GM21723 (cell line): ENCODE results near the gene SEC63.
"Not testable (repeated sequence)": the region's sequence is repeated elsewhere in the genome, so short reads cannot be mapped to it uniquely, and the experiment has no call there.

Experiments used
- ATAC-seq: cut with Tn5 transposase; IDR thresholded peaks from one replicate; pipeline ENCODE4 v1.9.1; 2021; ENCODE audit warnings: mild to moderate bottlenecking, moderate library complexity; ENCODE audit not compliant: unreplicated experiment

SEC63 gene

DNA sequence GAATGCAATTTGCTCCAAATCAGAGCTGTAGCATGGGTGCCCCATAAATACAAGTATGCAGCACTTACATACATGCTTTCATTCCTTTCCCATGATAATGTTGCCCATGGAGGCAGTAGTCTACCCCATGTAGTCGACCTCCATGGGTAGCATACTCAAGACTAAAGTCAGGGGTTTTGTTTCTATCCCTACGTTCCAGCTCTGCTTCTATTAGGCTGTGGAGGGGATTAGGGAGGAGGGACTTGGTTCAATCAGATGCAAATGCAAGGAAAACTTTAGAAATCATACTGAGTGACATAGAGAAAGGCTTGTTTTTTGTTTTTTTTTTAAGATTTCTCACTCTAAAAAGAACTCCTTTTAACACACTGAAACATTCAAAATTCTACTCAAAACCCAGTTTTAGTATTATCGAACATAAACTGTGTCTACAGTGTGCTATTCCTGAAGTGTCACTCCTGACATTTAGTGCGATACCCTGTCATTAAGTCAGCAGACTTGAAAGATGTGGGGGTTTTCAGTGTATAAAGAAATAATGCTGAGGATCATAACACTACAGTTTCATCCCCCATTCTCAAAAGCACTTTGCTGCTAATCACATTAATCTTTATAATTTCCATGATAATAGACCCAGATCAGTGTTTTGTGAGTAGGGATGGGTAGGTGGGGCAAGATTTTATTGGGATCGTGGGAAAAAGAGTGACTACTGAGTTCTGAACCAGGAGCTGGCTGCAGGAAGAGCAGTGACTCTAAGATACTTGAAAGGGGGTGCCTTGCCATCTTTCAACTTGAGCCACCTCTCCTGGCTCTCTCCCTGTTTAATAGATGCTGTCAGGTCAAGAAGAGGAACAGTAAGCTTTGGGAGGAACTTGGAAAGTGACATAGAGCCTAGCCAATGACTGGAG is 93.5 kb downstream of the SEC63 start:
- no peak for ATAC-seq

DNA sequence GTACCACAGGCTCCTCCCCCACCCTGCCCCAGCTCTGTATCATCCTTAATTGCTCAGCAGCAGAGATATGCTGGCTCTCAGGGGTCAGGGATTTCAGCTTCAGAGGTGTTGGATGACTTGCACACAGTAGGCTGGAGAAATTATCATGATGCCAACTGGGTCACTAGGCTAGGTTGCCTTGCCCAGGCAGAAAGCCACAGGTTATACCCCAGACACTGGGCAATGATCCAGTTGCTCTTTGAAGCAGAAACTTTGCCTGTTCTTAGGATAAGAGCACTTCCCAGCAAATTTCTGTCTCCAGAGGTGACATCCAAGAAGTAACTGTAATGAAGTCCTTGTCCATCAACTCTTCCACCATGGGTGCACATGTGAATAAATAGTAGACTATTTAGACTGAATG is 95.6 kb downstream of the SEC63 start:
- ATAC-seq: no peak

DNA sequence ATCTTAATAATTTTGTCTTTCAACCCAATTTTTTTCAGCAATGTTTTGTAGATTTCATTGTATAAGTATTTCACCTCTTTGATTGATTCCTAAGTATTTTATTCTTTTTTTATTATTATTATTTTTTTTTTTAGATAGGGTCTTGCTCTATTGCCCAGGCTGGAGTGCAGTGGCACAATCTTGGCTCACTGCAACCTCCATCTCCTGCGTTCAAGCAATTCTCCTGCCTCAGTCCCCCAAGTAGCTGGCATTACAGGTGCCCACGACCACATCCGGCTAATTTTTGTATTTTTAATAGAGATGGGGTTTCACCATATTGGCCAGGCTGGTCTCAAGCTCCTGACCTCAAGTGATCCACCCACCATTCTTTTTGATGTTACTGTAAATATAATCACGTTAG is 97.0 kb downstream of the SEC63 start:
- ATAC-seq: not testable (repeated sequence)

DNA sequence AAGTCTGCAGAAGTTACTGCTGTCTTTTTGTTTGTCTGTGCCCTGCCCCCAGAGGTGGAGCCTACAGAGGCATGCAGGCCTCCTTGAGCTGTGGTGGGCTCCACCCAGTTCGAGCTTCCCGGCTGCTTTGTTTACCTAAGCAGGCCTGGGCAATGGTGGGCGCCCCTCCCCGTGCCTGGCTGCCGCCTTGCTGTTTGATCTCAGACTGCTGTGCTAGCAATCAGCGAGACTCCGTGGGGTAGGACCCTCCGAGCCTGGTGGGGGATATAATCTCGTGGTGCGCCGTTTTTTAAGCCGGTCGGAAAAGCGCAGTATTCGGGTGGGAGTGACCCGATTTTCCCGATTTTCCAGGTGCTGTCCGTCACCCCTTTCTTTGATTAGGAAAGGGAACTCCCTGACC is 97.9 kb downstream of the SEC63 start:
- not testable (repeated sequence) for ATAC-seq

DNA sequence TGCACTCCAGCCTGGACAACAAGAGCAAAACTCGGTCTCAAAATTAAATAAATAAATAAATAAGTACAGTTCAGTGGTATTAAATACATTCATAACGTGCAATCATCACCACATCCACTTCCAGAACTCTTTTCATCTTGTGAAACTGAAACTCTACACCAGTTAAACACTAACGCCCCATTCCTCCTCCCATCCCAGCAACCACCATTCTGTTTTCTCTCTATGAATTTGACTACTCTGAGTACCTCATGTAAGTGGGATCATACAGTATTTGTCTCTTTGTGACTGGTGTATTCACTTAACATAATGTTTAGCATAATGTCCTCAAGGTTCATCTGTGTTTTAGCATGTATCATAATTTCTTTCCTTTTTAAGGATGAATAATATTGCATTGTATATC is 104.8 kb downstream of the SEC63 start:
- ATAC-seq: no peak

DNA sequence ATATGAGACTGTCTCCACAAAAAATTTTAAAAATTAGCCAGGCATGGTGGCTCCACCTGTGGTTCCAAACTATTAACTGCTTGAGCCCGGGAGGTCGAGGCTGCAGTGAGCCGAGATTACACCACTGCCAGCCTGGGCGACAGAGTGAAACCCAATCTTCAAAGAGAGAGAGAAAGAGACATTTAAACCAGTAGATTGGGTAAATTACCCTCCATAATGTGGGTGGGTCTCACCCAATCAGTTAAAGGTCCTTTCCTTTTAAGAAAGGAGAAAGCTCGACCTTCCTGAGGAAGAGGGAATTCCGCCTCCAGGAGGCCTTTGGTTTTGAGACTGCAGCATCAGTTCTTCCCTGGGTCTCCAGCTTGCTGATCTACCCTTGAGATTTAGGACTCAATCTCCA is 108.7 kb downstream of the SEC63 start:
- ATAC-seq: no peak

DNA sequence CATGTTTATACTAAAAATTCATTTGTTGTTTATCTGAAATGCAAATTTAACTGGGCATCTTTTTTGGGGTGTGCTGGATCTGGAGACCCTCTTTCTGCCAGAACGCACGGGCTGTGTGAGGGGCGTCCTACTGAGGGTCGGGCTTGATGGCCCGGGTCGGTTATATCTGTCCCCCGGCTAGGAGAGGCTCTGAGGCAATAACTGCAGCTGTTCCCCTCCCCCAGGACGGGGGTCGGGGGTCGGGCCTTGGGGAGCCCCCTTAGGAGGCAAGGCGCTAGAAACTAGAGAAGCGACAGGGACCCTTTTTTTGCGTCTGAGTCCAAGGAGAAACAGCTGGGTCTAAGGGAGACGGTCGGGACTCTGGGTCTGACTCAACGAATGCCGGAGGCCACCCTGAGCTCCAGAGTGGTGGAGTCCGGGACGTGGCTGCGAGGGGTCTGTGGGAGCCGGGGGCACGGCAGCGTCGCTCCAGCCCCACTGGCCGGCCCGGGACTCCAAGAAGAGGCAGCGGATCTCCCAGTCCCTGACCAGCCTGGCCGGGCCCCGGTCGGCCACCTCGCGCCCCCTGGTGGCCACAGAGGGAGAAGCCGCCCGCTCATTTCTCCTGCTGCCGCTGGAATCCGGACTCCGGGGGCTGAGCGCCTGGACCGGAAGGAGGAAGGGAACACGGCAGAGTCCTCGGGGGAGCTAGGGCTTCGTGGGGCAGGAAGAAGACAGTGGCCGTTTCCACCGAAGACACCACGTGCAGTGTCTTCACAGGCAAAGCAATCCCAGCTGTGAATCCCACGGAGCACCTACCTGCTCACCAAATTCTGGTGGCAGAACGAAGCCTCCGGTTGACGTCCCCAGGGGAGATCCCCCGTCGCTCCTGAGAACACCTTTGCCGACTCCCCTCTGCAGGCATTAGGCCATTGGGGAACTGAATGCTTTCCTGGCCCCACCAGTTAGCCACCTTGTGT is 109.9 kb downstream of the SEC63 start:
- ATAC-seq: peak; percentile 87

DNA sequence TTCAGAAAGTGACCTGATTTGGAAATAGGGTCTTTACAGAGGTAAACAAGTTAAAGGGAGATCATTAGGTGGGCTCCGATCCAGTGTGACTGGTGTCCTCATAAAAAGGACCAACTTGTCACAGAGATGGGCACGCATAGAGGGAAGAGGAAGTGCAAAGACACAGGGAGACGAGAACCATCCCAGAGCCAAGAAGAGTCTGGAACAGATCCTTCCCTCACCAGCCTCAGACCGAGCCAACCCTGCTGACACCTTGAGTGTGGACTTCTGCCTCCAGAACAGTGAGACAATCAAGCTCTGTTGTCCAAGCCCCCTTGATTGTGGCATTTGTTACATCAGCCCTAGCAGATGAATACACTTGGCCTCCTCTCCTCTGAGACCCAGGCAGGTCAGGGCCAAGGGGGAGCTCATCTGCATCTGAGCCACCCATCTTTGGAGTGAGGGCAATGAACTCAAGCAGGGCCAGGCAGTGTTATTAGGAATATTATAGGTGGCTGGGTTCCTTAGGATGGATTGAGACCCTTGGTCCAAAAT is 111.7 kb downstream of the SEC63 start:
- ATAC-seq: no peak

DNA sequence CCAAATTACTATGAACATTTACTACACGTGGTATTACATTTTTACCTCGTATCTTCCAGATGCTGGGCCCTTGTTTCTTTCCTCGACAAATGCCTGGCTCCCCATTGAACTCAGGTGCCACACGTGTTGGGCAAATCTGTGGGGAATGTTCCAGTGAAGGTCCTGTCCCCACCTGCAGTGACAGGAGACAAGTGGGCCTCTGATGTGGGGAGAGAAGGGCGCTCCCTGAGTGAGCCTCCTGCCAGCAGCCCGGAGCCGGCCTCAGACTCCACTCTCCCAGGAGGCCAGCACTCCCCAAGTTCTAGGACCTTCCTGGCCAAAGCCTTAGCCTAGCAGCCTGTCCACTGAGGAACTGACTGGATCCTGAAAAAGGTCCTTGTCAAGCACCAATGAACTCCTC is 112.2 kb downstream of the SEC63 start:
- no peak for ATAC-seq

DNA sequence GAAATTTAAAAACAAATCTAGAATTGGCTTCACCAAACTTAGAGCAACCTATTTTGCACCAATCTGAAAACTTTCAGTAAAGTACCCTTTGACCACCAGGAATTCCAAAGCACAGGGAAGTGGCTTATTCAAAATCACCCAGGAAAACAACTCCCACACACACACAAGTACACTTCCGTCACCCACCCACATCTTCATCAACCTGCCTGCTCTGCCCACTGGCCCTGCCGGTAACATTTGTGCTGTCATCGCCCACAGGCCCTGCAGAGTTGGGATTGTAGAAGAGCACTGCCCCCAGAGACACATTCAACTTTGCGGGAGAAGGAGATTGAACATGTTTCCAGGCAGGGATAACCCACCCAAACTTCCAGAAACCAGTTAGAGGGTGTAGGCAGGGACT is 114.6 kb downstream of the SEC63 start:
- no peak for ATAC-seq

DNA sequence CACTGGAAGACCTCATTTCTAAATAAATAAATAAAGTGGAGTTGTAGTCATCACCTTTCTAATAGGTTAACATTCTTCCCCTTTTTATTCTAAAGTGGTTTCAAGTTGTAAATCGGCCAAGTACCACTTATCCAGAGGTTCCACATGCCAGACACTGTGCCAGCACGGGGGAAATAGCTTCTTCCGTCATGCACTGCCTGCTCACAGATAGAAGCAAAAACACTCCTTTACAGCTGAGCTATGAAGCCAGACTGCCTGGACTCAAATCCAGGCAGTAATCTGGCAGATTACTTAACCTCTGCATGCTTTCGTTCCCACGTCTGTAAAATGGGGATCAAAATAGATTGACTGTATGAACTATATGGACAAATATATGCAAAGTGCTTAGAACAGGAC is 116.7 kb downstream of the SEC63 start:
- no peak for ATAC-seq

DNA sequence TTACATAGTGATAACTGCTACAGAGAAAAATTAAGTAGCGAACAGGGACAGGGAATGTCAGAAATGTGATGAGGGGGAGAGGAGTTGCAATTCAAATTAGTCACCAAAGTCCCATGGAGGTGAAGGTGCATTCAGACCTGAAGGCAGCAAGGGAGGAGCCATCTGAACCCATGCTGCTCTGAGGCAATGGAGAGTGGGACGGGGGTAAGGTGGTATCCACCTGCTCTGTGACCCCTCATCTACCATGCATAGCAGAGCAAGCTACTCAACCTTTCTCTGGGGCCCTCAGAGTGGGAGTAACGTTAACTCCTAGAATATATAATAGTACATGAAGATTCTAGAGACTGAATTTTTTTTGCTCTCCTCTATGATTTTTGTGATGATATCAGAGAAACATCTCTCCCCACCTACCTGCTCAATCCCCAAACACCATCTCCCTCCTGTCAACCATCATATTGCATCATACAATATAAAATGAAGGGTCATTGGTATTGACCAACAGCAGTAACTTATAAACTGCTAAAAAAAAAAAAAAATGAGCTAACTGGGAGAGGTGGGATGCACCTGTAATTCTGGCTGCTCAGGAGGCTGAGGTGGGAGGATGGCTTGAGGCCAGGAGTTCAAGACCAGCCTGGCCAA is 117.3 kb downstream of the SEC63 start:
- ATAC-seq: no peak

DNA sequence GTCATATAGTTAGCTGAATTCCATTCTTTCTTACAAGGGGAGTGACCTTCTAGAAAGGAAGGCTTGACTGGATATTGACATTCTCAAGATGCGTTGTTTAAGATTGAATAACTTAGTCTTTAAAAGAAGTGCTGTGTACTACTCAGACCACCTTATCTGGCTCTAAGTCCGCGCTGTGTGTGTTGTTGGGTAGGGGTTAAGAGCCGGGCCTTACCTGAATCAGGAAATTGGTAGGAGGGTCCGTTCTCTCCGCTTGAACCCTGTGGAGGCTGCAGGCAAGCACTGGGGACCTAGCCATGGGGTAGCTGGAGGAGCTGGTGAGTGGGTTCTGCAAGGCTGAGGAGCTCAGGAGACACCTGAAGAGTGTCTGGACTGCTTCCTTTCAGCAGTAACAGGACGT is 124.9 kb downstream of the SEC63 start:
- no peak for ATAC-seq

DNA sequence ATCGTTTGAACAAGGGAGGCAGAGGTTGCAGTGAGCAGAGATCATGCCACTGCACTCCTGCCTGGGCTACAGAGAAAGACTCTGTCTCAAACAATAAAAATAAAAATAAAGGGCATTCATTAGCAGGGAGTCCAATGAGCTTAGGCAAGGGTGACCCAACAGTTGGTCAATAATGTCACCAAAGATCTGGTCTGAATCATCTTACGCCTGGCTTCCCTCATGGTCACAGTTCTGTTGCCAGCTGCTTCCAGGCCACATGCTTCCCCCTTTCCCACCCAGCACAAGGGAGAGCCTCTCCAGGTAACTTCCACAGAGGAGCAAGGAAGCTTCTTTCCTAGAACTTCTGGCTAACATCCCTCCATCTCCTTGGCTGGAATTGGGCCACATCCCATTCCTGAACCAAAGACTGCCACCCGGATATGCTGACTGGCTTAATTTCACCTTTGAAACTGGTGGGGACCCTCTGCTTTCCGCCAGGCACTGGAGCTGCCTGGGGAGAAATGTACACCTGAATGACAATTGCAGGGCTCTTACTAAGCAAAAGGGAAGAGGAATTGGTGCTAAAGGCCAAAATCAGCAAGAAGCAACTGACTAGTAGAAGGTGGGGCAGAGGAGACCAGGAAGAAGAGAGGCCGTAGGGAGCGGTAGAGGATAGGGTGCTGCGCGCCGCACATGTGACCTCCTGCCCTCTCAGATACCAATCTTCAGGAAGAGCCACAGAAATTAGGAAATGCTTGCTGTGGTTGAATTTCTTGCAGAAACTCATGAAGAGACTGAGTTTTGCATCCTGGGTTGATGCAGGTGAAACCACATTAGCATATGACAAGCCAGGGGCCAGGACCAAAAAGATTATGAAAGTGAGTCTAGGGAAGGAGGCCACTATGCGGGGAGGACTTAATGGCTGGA is 125.6 kb downstream of the SEC63 start:
- ATAC-seq: no peak

DNA sequence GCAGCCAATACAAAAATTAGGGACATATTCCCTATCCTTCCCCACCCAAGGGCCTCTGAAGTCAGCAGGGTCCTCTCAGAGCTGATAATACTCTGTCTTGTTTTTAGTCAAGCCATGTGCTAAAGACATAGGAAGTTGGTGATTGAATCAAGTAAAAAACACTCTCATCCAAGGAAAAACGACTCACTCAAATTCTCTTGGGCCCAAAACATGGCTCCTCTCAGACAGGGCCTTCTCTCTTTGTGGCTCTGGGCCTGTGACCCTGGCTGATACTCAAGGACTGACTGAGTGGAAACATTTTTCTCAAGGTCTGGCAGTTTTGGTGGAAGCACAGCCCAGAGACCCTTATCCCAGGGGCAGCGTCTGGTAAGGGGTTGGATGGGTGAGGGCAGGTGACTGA is 127.9 kb downstream of the SEC63 start:
- no peak for ATAC-seq

DNA sequence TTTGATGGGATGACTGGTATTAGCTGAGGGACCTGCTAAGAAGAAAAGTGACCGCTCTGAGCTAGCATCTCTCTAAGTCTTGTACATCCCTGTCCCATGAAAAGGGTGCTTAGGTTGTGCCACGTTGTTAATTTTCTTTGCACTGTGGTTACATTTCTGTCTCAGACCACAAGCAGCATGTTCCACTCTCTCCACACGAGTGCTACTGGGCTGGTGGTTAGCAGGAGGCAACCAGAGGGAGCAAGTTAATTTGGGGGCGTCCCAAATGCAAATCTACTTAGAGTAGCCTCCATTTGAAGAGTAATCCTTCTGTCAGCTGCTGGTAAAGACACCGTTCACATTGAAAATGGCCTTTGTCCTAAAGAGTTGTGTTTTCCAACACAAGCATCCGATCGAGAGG is 130.5 kb downstream of the SEC63 start:
- ATAC-seq: no peak

DNA sequence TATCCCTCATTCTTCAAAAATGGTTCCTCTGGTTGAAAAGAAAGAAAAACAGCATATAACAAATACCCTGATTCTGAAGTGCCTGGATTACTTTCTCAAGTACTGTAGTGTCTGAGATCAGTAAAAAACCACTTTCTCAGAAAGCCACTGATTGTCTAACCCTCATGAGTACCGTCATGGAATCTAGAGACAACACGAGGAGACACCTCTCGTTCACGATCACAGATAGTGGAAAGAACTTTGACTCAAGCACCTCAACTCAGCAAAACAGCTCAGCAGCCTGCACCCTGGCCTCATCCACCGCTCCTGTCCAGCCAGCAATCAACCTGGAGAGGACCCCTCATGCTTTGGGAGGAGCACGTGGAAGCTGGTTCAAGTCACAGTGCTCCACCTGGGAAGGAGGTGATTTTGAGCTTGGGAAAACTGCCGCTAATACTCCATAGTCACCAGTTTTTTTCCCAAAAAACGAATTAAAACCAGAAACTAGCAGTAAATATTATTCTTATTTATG is 134.9 kb downstream of the SEC63 start:
- ATAC-seq: no peak

DNA sequence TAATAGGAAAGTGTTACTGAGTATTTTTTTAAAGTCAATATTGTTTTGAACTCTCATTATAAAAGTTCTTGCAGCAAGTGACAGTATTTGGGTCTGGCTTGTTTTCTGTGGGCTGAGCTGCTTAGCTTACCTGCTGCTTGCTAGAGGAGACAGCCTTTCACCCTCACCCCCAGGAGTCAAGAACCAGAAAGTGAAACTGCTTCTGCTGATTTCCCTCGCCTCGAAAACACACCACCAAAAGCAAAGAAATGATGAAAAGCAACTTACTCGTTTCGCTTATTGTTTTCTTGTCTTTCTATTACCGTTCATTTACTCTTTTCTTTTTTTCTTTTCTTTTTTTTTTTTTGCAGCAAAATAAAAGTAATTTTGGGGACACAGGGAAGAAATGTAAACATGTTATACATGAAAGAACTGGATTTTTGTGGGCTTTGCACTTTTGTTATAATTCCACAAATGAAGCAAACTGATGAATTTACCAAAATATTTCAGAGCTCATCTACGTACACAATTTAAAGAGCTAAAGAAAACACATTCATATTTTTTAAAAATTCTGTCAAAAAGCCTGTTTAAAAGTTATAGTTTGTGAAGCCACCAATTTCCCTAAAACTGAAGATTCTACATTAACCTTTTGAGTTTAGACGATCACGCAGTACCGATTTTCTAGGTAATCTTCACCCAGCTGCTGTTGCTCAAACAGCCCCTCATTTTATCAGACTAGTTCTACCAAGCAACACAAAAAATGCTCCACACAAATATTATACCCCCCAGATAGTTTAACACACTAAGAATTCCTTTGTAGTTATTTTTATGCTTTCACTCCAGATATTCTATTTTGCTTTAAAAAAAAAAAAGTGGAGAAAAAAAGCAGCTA is 135.6 kb downstream of the SEC63 start:
- peak; percentile 82 for ATAC-seq

DNA sequence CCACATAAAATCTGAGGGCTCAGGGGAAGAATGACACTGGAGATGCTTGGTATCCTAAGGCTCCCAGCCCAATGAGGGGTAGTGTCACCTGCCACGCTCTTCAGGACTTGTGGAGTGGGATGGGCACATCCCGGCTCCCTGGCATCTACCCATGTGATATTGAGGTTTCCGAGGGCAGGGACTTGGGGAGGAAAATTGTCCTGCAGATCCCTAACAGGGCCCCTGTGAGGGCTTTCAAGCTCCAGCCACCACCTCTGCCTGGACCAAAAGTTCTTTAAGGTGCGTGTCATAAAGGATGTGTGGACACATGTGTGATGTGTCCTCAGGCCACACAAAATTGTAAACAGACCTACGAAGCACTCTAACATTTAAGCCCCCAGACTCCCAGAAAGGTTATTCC is 136.4 kb downstream of the SEC63 start:
- ATAC-seq: no peak
